Endothelial cell of umbilical vein (primary cell): ENCODE data around the gene FBXW7. TPM values are rescaled to one million over a fixed set of nuclear protein-coding genes. Genes with fewer than 3 reads are reported as not detected.

Source experiments
- microRNA-seq: library from miRNA; unstranded; fragments of <30 nt; microRNA quantifications from one replicate; pipeline ENCODE4 v1.2.0, GENCODE V29; 2021; ENCODE audit warnings: borderline number of aligned reads, borderline replicate concordance
- polyA plus RNA-seq, 4 experiments: library from polyadenylated mRNA; depleted of rRNA in 3 of 4; stranded (reverse) in 3 of 4; unstranded in 1 of 4; fragments of >200 nt; gene quantifications; 2 replicates each; pipeline versions ENCODE4 v1.2.1 to v1.2.3, GENCODE V29; 2011 to 2012; ENCODE audit warnings: missing spikeins in 1 of 4
- small RNA-seq: library from RNA; depleted of rRNA; stranded (forward); fragments of <200 nt; gene quantifications from one replicate; pipeline ENCODE3, GENCODE V24; 2012; ENCODE audit warnings: low replicate concordance, low read depth; ENCODE audit not compliant: insufficient read depth, insufficient read length
- total RNA-seq: library from RNA; stranded (reverse); gene quantifications from 2 replicates; pipeline ENCODE4 v1.2.3, GENCODE V29; 2021

The FBXW7 gene
- total and polyA plus RNA-seq, 2 donors (not counting 3 experiments of a cell fraction or from before 2014, with no cell fraction given), result 7.0 to 28.1 TPM

Small RNAs within 50 kb of the gene (microRNA-seq; reads per million reads assigned to microRNA genes)
- 2.3 reads per million for gene MIR3140

Small RNAs within 50 kb of the gene (small RNA-seq; reads per million reads assigned to genes)
- not detected for gene MIR3140

Other genes starting within 250 kb of the FBXW7 start
- 43.6 and 50.0 TPM in 2 replicates for gene TMEM154, start 143.9 kb upstream of the FBXW7 start, total RNA-seq
- 5.1 and 5.4 TPM in 2 replicates for gene TMEM154, start 143.9 kb upstream of the FBXW7 start, polyA plus RNA-seq
- gene TIGD4, start 243.6 kb upstream of the FBXW7 start, total RNA-seq, result 0.14 and 0.18 TPM in 2 replicates
- 0.03 TPM in 1 of 2 replicates, not detected in the other for gene TIGD4, start 243.6 kb upstream of the FBXW7 start, polyA plus RNA-seq
- gene ARFIP1, start 243.9 kb upstream of the FBXW7 start, total RNA-seq, result 24.2 and 24.6 TPM in 2 replicates
- 7.1 and 10.0 TPM in 2 replicates for gene ARFIP1, start 243.9 kb upstream of the FBXW7 start, polyA plus RNA-seq